ENCODE measurements around the gene COA4. TPM values are rescaled to one million over a fixed set of nuclear protein-coding genes. Genes with fewer than 3 reads are reported as not detected.

The COA4 gene
- polyA plus RNA-seq, 4 donors = 97.3 to 131 (median 119) TPM

DNA sequence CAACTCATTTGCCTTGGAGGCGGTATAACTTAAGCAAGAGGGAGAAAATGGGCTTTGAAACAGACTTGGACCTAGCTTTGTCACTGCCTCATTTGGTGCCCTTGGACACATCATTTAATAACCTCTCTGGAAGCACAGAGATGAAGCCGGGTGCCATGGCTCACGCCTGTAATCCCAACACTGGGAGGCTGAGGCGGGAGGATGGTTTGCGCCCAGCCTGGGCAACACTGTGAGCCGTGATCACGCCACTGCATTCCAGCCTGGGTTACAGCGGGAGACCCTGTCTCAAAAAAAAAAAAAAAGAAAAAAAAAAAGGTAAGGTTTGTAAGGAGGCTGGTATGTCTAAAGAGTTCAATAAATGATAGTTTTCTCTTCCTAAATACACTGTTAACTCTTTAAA, 806 bp downstream of the COA4 start:
- WGBS, 3 donors = 13 to 32% (median 15%) methylated on average over 8 of the region's 8 CpGs
- peak overlapping the region in 2 of 3 donors; percentile 48 to 62 for H3K4me3 ChIP-seq (ENCODE audit: low read depth in 1 of 3, low read length in 3 of 3)
- DNase-seq (peak; percentile 22 to 35), FAIRE-seq (no peak)
- peak overlapping the region; percentile 35 to 97 (median 51) for H3K27ac ChIP-seq (ENCODE audit: low read depth in 1 of 3, low read length in 2 of 3)
- H3K9me3 ChIP-seq (ENCODE audit: control insufficient read depth in 2 of 2, insufficient read depth in 1 of 2, low read depth in 1 of 2, low read length in 1 of 2) = no peaks in the 10 kb centered on the region
- H3K36me3 ChIP-seq (ENCODE audit: control insufficient read depth in 3 of 3, insufficient read depth in 2 of 3, low read depth in 1 of 3, low read length in 3 of 3) = peaks cover 0 to 36% (median 4%) of the 10 kb centered on the region in 3 donors
- H3K27me3 ChIP-seq (ENCODE audit: control insufficient read depth in 3 of 3, insufficient read depth in 3 of 3, low read length in 3 of 3) = no peaks in the 10 kb centered on the region
- peaks cover 2 to 8% (median 3%) of the 10 kb centered on the region in 3 donors for H3K4me1 ChIP-seq (ENCODE audit: control insufficient read depth in 3 of 3, insufficient read depth in 2 of 3, low read depth in 1 of 3, low read length in 2 of 3)

DNA sequence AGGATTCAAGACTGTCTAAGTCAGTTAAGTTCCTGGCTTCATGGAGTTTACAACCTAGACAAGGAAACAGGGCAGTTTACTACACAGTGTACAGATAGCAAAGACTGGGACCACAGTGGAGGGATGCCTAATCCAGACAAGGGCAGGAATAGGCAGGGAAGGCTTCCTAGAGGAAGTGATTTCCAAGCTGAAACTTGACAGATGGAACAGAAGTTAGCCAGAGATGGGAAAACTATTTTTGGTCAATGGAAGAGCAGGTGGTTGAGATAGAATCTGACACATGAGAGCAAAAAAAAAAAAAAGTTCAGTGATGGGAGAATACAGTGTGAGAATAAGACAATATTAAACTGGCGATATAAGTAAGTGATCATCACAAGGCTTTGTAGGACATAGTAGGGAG, 1.3 kb downstream of the COA4 start:
- FAIRE-seq (no peak), DNase-seq (peak; percentile 13 to 15)
- Histone ChIP-seq H3K4me3 (ENCODE audit: low read depth in 1 of 3, low read length in 3 of 3) (peak overlapping the region in 2 of 3 donors; percentile 48 to 62), H3K4me1 (ENCODE audit: control insufficient read depth in 3 of 3, insufficient read depth in 2 of 3, low read depth in 1 of 3, low read length in 2 of 3) (peaks cover 2 to 8% (median 3%) of the 10 kb centered on the region in 3 donors), H3K27ac (ENCODE audit: low read depth in 1 of 3, low read length in 2 of 3) (peak overlapping the region in 1 of 3 donors; percentile 97), H3K9me3 (ENCODE audit: control insufficient read depth in 2 of 2, insufficient read depth in 1 of 2, low read depth in 1 of 2, low read length in 1 of 2) (no peaks in the 10 kb centered on the region), H3K27me3 (ENCODE audit: control insufficient read depth in 3 of 3, insufficient read depth in 3 of 3, low read length in 3 of 3) (no peaks in the 10 kb centered on the region), H3K36me3 (ENCODE audit: control insufficient read depth in 3 of 3, insufficient read depth in 2 of 3, low read depth in 1 of 3, low read length in 3 of 3) (peaks cover 0 to 37% (median 4%) of the 10 kb centered on the region in 3 donors)
- 78 to 88% (median 83%) methylated on average over 1 of the region's 1 CpG for WGBS, 3 donors

- no peak for FAIRE-seq
- DNase-seq = no peak
Observed at GRCh38 chr11:73872749-73873357, 3.8 kb downstream of the COA4 start.

GRCh38 chr11:73870261-73870660, 6.4 kb downstream of the COA4 start:
- Histone ChIP-seq H3K4me3 (ENCODE audit: low read depth in 1 of 3, low read length in 3 of 3) (no peak overlapping the region), H3K4me1 (ENCODE audit: control insufficient read depth in 3 of 3, insufficient read depth in 2 of 3, low read depth in 1 of 3, low read length in 2 of 3) (peaks cover 2 to 26% (median 2%) of the 10 kb centered on the region in 3 donors), H3K9me3 (ENCODE audit: control insufficient read depth in 2 of 2, insufficient read depth in 1 of 2, low read depth in 1 of 2, low read length in 1 of 2) (no peaks in the 10 kb centered on the region), H3K27me3 (ENCODE audit: control insufficient read depth in 3 of 3, insufficient read depth in 3 of 3, low read length in 3 of 3) (no peaks in the 10 kb centered on the region), H3K27ac (ENCODE audit: low read depth in 1 of 3, low read length in 2 of 3) (peak overlapping the region in 1 of 3 donors; percentile 52), H3K36me3 (ENCODE audit: control insufficient read depth in 3 of 3, insufficient read depth in 2 of 3, low read depth in 1 of 3, low read length in 3 of 3) (peaks cover 0 to 31% (median 4%) of the 10 kb centered on the region in 3 donors)
- WGBS, 3 donors = 87 to 89% (median 88%) methylated on average over 3 of the region's 3 CpGs
- FAIRE-seq (no peak), DNase-seq (no peak)

More at GRCh38 chr11:73872749-73873357, 3.8 kb downstream of the COA4 start:
- peaks cover 4 to 26% (median 5%) of the 10 kb centered on the region in 3 donors for H3K4me1 ChIP-seq (ENCODE audit: control insufficient read depth in 3 of 3, insufficient read depth in 2 of 3, low read depth in 1 of 3, low read length in 2 of 3)
- 94 to 96% (median 94%) methylated on average over 9 of the region's 9 CpGs for WGBS, 3 donors
- no peaks in the 10 kb centered on the region for H3K9me3 ChIP-seq (ENCODE audit: control insufficient read depth in 2 of 2, insufficient read depth in 1 of 2, low read depth in 1 of 2, low read length in 1 of 2)
- H3K36me3 ChIP-seq (ENCODE audit: control insufficient read depth in 3 of 3, insufficient read depth in 2 of 3, low read depth in 1 of 3, low read length in 3 of 3) = peaks cover 0 to 31% (median 4%) of the 10 kb centered on the region in 3 donors
- H3K27ac ChIP-seq (ENCODE audit: low read depth in 1 of 3, low read length in 2 of 3) = no peak overlapping the region
- H3K4me3 ChIP-seq (ENCODE audit: low read depth in 1 of 3, low read length in 3 of 3) = no peak overlapping the region
- no peaks in the 10 kb centered on the region for H3K27me3 ChIP-seq (ENCODE audit: control insufficient read depth in 3 of 3, insufficient read depth in 3 of 3, low read length in 3 of 3)

DNA sequence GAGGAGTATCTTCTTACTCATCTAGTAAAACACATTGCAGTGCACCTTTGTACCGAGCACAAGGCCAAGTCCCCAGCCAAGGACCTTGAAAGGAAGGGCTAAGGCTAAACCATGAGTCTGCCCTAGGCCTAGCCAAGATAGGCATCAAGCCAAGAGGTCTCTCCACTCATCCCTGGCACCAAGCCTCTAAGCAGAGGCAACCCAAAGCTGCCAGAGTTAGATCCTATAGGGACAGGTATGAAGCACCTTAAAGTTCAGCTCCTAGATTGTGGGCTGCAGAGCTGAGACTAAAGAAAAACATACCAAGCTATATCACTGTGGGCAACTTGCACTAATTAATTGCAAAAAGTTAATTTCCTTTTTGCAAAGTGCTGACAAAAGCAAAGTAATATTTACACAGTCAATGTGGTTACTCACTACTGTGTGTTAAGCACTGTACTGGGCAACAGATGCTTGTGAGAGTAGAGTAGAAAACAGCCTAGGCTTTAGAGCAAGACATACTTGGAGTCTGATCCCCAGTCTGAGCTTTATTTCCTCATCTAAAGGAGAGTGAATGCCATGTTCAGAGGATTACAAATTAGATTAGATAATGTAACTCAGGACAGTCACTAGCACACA, 7.2 kb downstream of the COA4 start:
- DNase-seq = peak; percentile 76 to 95
- Histone ChIP-seq H3K36me3 (ENCODE audit: control insufficient read depth in 3 of 3, insufficient read depth in 2 of 3, low read depth in 1 of 3, low read length in 3 of 3) (peaks cover 0 to 29% (median 6%) of the 10 kb centered on the region in 3 donors), H3K27me3 (ENCODE audit: control insufficient read depth in 3 of 3, insufficient read depth in 3 of 3, low read length in 3 of 3) (no peaks in the 10 kb centered on the region), H3K9me3 (ENCODE audit: control insufficient read depth in 2 of 2, insufficient read depth in 1 of 2, low read depth in 1 of 2, low read length in 1 of 2) (no peaks in the 10 kb centered on the region), H3K4me3 (ENCODE audit: low read depth in 1 of 3, low read length in 3 of 3) (no peak overlapping the region), H3K4me1 (ENCODE audit: control insufficient read depth in 3 of 3, insufficient read depth in 2 of 3, low read depth in 1 of 3, low read length in 2 of 3) (peaks cover 2 to 22% (median 2%) of the 10 kb centered on the region in 3 donors), H3K27ac (ENCODE audit: low read depth in 1 of 3, low read length in 2 of 3) (peak overlapping the region; percentile 52 to 84 (median 70))
- WGBS, 3 donors = 4 to 63% (median 30%) methylated on average over 1 of the region's 1 CpG
- FAIRE-seq = no peak

- no peaks in the 10 kb centered on the region for H3K27me3 ChIP-seq (ENCODE audit: control insufficient read depth in 3 of 3, insufficient read depth in 3 of 3, low read length in 3 of 3)
- H3K4me1 ChIP-seq (ENCODE audit: control insufficient read depth in 3 of 3, insufficient read depth in 2 of 3, low read depth in 1 of 3, low read length in 2 of 3) = peaks cover 2 to 22% (median 2%) of the 10 kb centered on the region in 3 donors
- peak overlapping the region; percentile 33 to 68 (median 36) for H3K27ac ChIP-seq (ENCODE audit: low read depth in 1 of 3, low read length in 2 of 3)
- no peaks in the 10 kb centered on the region for H3K9me3 ChIP-seq (ENCODE audit: control insufficient read depth in 2 of 2, insufficient read depth in 1 of 2, low read depth in 1 of 2, low read length in 1 of 2)
- peak; percentile 64 to 67 for DNase-seq
- no peak overlapping the region for H3K4me3 ChIP-seq (ENCODE audit: low read depth in 1 of 3, low read length in 3 of 3)
- H3K36me3 ChIP-seq (ENCODE audit: control insufficient read depth in 3 of 3, insufficient read depth in 2 of 3, low read depth in 1 of 3, low read length in 3 of 3) = peaks cover 0 to 25% (median 2%) of the 10 kb centered on the region in 3 donors
- FAIRE-seq = no peak
- WGBS, 3 donors = 45 to 55% (median 48%) methylated on average over 2 of the region's 2 CpGs
Observed at GRCh38 chr11:73866586-73866996, 10.1 kb downstream of the COA4 start.

GRCh38 chr11:73866095-73866579, 10.5 kb downstream of the COA4 start:
- peak overlapping the region; percentile 21 to 68 (median 27) for H3K27ac ChIP-seq (ENCODE audit: low read depth in 1 of 3, low read length in 2 of 3)
- H3K27me3 ChIP-seq (ENCODE audit: control insufficient read depth in 3 of 3, insufficient read depth in 3 of 3, low read length in 3 of 3) = no peaks in the 10 kb centered on the region
- DNase-seq = no peak
- H3K9me3 ChIP-seq (ENCODE audit: control insufficient read depth in 2 of 2, insufficient read depth in 1 of 2, low read depth in 1 of 2, low read length in 1 of 2) = no peaks in the 10 kb centered on the region
- H3K36me3 ChIP-seq (ENCODE audit: control insufficient read depth in 3 of 3, insufficient read depth in 2 of 3, low read depth in 1 of 3, low read length in 3 of 3) = peaks cover 0 to 26% (median 3%) of the 10 kb centered on the region in 3 donors
- FAIRE-seq = no peak
- peaks cover 2 to 22% (median 2%) of the 10 kb centered on the region in 3 donors for H3K4me1 ChIP-seq (ENCODE audit: control insufficient read depth in 3 of 3, insufficient read depth in 2 of 3, low read depth in 1 of 3, low read length in 2 of 3)
- no peak overlapping the region for H3K4me3 ChIP-seq (ENCODE audit: low read depth in 1 of 3, low read length in 3 of 3)
- WGBS, 3 donors = 83 to 86% (median 84%) methylated on average over 5 of the region's 5 CpGs

DNA sequence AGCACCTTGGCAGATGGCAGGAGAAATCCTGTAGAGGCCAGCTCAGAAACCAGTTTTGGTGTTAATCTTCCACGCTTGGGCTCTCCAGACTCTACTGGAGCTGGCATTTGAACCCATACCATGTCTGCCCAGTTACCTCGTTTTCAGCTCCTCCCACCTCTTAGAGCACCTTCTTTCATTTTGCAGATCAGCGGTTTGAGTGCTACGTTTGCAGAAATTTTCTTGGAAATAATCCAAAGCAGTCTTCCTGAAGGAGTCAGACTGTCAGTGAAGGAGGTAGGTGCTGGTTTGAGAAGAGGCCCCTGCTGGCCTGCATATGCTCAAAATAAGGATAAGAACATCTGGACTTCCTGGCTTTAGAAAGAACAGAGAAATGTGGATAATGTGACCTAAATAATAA, 13.7 kb downstream of the COA4 start:
- no peak overlapping the region for H3K4me3 ChIP-seq (ENCODE audit: low read depth in 1 of 3, low read length in 3 of 3)
- FAIRE-seq = no peak
- H3K36me3 ChIP-seq (ENCODE audit: control insufficient read depth in 3 of 3, insufficient read depth in 2 of 3, low read depth in 1 of 3, low read length in 3 of 3) = peaks cover 0 to 25% (median 8%) of the 10 kb centered on the region in 3 donors
- H3K9me3 ChIP-seq (ENCODE audit: control insufficient read depth in 2 of 2, insufficient read depth in 1 of 2, low read depth in 1 of 2, low read length in 1 of 2) = no peaks in the 10 kb centered on the region
- H3K27ac ChIP-seq (ENCODE audit: low read depth in 1 of 3, low read length in 2 of 3) = no peak overlapping the region
- H3K27me3 ChIP-seq (ENCODE audit: control insufficient read depth in 3 of 3, insufficient read depth in 3 of 3, low read length in 3 of 3) = no peaks in the 10 kb centered on the region
- WGBS, 3 donors = 73 to 78% (median 74%) methylated on average over 4 of the region's 4 CpGs
- H3K4me1 ChIP-seq (ENCODE audit: control insufficient read depth in 3 of 3, insufficient read depth in 2 of 3, low read depth in 1 of 3, low read length in 2 of 3) = peaks cover 0 to 5% (median 0%) of the 10 kb centered on the region in 3 donors
- no peak for DNase-seq
